HG03066 (cell line): Measurements from ENCODE around the gene VENTX.

ENCODE experiments used
- ATAC-seq: cut with Tn5 transposase; IDR thresholded peaks from one replicate; pipeline ENCODE4 v1.9.1; 2021; ENCODE audit warnings: low read depth; ENCODE audit not compliant: unreplicated experiment

VENTX gene

DNA sequence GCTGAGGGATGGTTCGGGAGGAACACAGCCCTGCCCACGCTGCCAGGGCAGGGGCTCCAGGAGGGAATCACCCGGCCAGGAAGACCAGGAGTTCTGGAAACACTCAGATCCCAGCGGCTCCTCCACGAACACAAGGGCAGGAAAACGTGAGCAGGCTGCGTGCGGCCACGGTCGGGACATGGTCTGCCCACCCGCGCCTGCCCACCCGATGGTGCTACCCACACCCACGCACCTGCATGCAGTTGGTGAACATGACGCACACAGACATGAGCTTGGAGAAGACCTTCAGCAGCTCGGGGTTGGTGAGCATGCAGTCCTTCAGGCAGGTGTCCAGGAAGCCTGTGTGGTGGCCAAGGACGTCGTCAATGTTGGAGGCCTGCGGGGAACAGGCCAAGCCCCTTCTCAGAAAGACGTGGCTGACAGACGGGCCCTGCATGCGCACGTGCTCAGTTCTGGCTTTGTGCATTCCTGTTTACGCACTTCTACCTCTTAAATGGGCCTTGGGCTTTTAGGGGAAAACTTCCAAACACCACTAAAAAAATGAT is 45.3 kb downstream of the VENTX start:
- no peak for ATAC-seq

GRCh38 chr10:133283931-133284330 is 46.3 kb downstream of the VENTX start:
- ATAC-seq: no peak

DNA sequence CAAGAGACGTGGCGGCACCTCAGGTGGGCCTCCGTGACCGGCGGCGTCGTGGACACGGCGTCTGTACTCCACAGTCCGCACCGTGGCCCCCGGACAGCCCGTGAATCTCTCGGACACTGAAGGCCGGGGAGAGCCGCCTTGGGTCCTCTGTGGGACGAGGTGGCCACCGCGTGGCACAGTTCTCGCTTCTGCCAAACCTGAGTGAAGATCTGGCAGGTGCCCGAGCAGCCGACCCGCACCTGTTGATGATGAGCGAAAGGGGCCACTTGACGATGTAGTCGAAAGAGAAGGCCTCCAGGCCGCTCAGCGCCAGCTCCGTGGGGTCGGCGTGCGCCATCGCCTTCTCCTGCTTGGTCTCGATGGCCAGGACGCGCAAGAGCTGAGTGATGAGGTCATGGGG is 47.6 kb downstream of the VENTX start:
- ATAC-seq: no peak

- ATAC-seq: no peak
These were observed 48.7 kb downstream of the VENTX start for GRCh38 chr10:133286366-133286765.

- no peak for ATAC-seq
These were observed 50.3 kb downstream of the VENTX start for GRCh38 chr10:133287832-133288500.

GRCh38 chr10:133289761-133290160 is 52.1 kb downstream of the VENTX start:
- no peak for ATAC-seq
